Measurements from ENCODE around the gene PDE8A.
A peak's percentile ranks its signal among the peaks of the same experiment; 100 is the strongest.

The PDE8A gene

GRCh38 chr15:84975871-84976351 is 5.7 kb upstream of the PDE8A start:
- H3K9me3 ChIP-seq (ENCODE audit: insufficient read depth, low read length), result no peaks in the 10 kb centered on the region
- no peaks in the 10 kb centered on the region for H3K79me2 ChIP-seq (ENCODE audit: insufficient read depth, low read length)
- no peaks in the 10 kb centered on the region for H3F3A ChIP-seq (ENCODE audit: insufficient read depth)
- TF ChIP-seq EZH2phosphoT487 (conservative IDR thresholded peaks at IDR 0.05; ENCODE audit: low read length) (no peak), CTCF (IDR thresholded peaks at IDR 0.05; ENCODE audit: insufficient read depth, low read length, poor library complexity, severe bottlenecking) (no peak)
- no peaks in the 10 kb centered on the region for H3K27me3 ChIP-seq (ENCODE audit: low read length)
- no peaks in the 10 kb centered on the region for H3K9me2 ChIP-seq (replicated peaks; ENCODE audit: insufficient read depth, low read length)
- H3K4me3 ChIP-seq (ENCODE audit: insufficient read depth, low read length, poor library complexity, severe bottlenecking), result no peak overlapping the region
- H3K9ac ChIP-seq (ENCODE audit: low read length), result no peak overlapping the region
- no peak overlapping the region for H3K27ac ChIP-seq (ENCODE audit: low read depth, low read length)
- H4K20me1 ChIP-seq (ENCODE audit: low read depth, low read length), result no peaks in the 10 kb centered on the region
- no peak overlapping the region for H2AFZ ChIP-seq (ENCODE audit: low read depth, low read length, severe bottlenecking)
- H3K36me3 ChIP-seq (ENCODE audit: low read length), result no peaks in the 10 kb centered on the region
- no peak overlapping the region for H3K4me2 ChIP-seq (ENCODE audit: low read depth, low read length, poor library complexity, severe bottlenecking)

- Histone ChIP-seq H3K9me2 (replicated peaks; ENCODE audit: insufficient read depth, low read length) (no peaks in the 10 kb centered on the region), H3K4me3 (ENCODE audit: insufficient read depth, low read length, poor library complexity, severe bottlenecking) (no peak overlapping the region), H3K36me3 (ENCODE audit: low read length) (no peaks in the 10 kb centered on the region), H2AFZ (ENCODE audit: low read depth, low read length, severe bottlenecking) (no peak overlapping the region), H3K9ac (ENCODE audit: low read length) (no peak overlapping the region), H3K27ac (ENCODE audit: low read depth, low read length) (no peak overlapping the region), H3K4me2 (ENCODE audit: low read depth, low read length, poor library complexity, severe bottlenecking) (no peak overlapping the region), H3K9me3 (ENCODE audit: insufficient read depth, low read length) (no peaks in the 10 kb centered on the region), H3K79me2 (ENCODE audit: insufficient read depth, low read length) (no peaks in the 10 kb centered on the region), H3K27me3 (ENCODE audit: low read length) (no peaks in the 10 kb centered on the region), H3F3A (ENCODE audit: insufficient read depth) (no peaks in the 10 kb centered on the region), H4K20me1 (ENCODE audit: low read depth, low read length) (no peaks in the 10 kb centered on the region)
- TF ChIP-seq EZH2phosphoT487 (conservative IDR thresholded peaks at IDR 0.05; ENCODE audit: low read length) (no peak), CTCF (IDR thresholded peaks at IDR 0.05; ENCODE audit: insufficient read depth, low read length, poor library complexity, severe bottlenecking) (no peak)
These were observed 4.8 kb upstream of the PDE8A start for GRCh38 chr15:84976746-84977345.

GRCh38 chr15:84979651-84980050 is 2.0 kb upstream of the PDE8A start:
- no peaks in the 10 kb centered on the region for H3K27me3 ChIP-seq (ENCODE audit: low read length)
- no peak overlapping the region for H2AFZ ChIP-seq (ENCODE audit: low read depth, low read length, severe bottlenecking)
- H3K9ac ChIP-seq (ENCODE audit: low read length), result no peak overlapping the region
- H3K36me3 ChIP-seq (ENCODE audit: low read length), result no peaks in the 10 kb centered on the region
- no peaks in the 10 kb centered on the region for H3K79me2 ChIP-seq (ENCODE audit: insufficient read depth, low read length)
- no peak overlapping the region for H3K27ac ChIP-seq (ENCODE audit: low read depth, low read length)
- no peaks in the 10 kb centered on the region for H4K20me1 ChIP-seq (ENCODE audit: low read depth, low read length)
- no peak overlapping the region for H3K4me3 ChIP-seq (ENCODE audit: insufficient read depth, low read length, poor library complexity, severe bottlenecking)
- no peak for TF ChIP-seq CTCF (IDR thresholded peaks at IDR 0.05; ENCODE audit: insufficient read depth, low read length, poor library complexity, severe bottlenecking)
- no peak for TF ChIP-seq EZH2phosphoT487 (conservative IDR thresholded peaks at IDR 0.05; ENCODE audit: low read length)
- no peaks in the 10 kb centered on the region for H3K9me2 ChIP-seq (replicated peaks; ENCODE audit: insufficient read depth, low read length)
- peaks cover 9% of the 10 kb centered on the region for H3F3A ChIP-seq (ENCODE audit: insufficient read depth)
- peak overlapping the region; percentile 57 for H3K4me2 ChIP-seq (ENCODE audit: low read depth, low read length, poor library complexity, severe bottlenecking)
- no peaks in the 10 kb centered on the region for H3K9me3 ChIP-seq (ENCODE audit: insufficient read depth, low read length)
